ENCODE results near the gene DNAJC16. TPM values are rescaled to one million over a fixed set of nuclear protein-coding genes. Genes with fewer than 3 reads are reported as not detected.
A peak's percentile ranks its signal among the peaks of the same experiment; 100 is the strongest.

The DNAJC16 gene
- polyA plus RNA-seq, 4 donors = 1.6 to 34.0 (median 4.0) TPM

DNA sequence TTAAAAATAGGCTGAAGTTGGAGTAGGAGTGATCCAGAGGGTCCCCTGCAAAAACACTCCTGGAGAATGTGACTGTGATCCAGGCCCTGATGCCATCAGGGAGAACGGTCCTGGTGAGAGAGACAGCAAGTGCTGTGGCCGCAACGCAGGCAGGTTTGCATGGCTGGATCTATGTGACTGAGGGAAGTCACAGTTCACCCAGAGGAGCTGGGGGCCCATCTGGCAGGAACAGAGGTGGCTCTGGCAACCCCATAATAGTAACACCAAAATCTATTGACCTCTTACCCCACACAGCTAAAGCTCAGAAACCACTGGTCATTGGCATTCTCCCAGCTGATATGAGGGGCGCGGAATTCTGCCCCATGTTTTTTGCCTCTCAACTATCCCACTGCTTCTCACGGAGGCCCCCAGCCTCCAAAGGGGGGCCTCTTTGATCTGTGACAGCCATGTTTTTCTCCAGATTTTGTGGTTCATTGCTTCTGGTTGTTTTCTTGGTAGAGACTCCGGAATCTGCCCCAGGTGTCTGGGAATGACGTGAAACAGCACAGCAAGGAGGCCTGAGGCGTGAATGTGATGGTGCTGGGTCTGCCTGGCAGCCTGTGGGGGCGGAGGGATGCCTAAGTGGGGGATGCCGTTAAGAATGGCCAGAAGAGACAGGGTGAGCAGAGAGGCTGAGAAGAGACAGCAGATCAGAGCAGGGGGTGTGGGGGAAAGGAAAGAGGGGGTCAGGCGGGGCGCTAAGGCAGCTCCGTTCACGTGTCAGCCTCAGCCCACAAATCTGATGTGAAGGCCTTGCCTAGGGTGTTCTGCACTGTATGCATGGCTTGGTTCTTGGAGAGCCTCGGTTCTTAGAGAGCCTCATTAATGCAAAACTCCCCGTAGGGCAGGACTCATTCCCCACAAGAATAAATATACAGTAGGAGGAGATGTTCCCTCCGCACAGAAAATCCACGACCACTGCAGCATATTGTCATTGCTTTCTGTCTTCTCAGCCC lies 26.2 kb upstream of the DNAJC16 start:
- no peak for FAIRE-seq
- no peaks in the 10 kb centered on the region for H3K27me3 ChIP-seq (ENCODE audit: control insufficient read depth in 3 of 3, insufficient read depth in 3 of 3, low read length in 3 of 3)
- no peak for DNase-seq
- H3K4me1 ChIP-seq (ENCODE audit: control insufficient read depth in 3 of 3, insufficient read depth in 2 of 3, low read depth in 1 of 3, low read length in 2 of 3) = no peaks in the 10 kb centered on the region
- no peak overlapping the region for H3K27ac ChIP-seq (ENCODE audit: low read depth in 1 of 3, low read length in 2 of 3)
- H3K4me3 ChIP-seq (ENCODE audit: low read depth in 1 of 3, low read length in 3 of 3) = no peak overlapping the region
- H3K9me3 ChIP-seq (ENCODE audit: control insufficient read depth in 2 of 2, insufficient read depth in 1 of 2, low read depth in 1 of 2, low read length in 1 of 2) = no peaks in the 10 kb centered on the region
- WGBS, 3 donors = 81 to 89% (median 87%) methylated on average over 19 of the region's 19 CpGs
- H3K36me3 ChIP-seq (ENCODE audit: control insufficient read depth in 3 of 3, insufficient read depth in 2 of 3, low read depth in 1 of 3, low read length in 3 of 3) = peaks cover 6 to 51% (median 6%) of the 10 kb centered on the region in 3 donors

- Histone ChIP-seq H3K4me1 (ENCODE audit: control insufficient read depth in 3 of 3, insufficient read depth in 2 of 3, low read depth in 1 of 3, low read length in 2 of 3) (no peaks in the 10 kb centered on the region), H3K9me3 (ENCODE audit: control insufficient read depth in 2 of 2, insufficient read depth in 1 of 2, low read depth in 1 of 2, low read length in 1 of 2) (no peaks in the 10 kb centered on the region), H3K27me3 (ENCODE audit: control insufficient read depth in 3 of 3, insufficient read depth in 3 of 3, low read length in 3 of 3) (no peaks in the 10 kb centered on the region), H3K27ac (ENCODE audit: low read depth in 1 of 3, low read length in 2 of 3) (no peak overlapping the region), H3K4me3 (ENCODE audit: low read depth in 1 of 3, low read length in 3 of 3) (no peak overlapping the region), H3K36me3 (ENCODE audit: control insufficient read depth in 3 of 3, insufficient read depth in 2 of 3, low read depth in 1 of 3, low read length in 3 of 3) (peaks cover 6 to 59% (median 9%) of the 10 kb centered on the region in 3 donors)
- DNase-seq (peak; percentile 64 to 74), FAIRE-seq (no peak)
- WGBS, 3 donors = 53 to 62% (median 56%) methylated on average over 17 of the region's 17 CpGs
Measured at GRCh38 chr1:15501208-15502032, 25.2 kb upstream of the DNAJC16 start.

DNA sequence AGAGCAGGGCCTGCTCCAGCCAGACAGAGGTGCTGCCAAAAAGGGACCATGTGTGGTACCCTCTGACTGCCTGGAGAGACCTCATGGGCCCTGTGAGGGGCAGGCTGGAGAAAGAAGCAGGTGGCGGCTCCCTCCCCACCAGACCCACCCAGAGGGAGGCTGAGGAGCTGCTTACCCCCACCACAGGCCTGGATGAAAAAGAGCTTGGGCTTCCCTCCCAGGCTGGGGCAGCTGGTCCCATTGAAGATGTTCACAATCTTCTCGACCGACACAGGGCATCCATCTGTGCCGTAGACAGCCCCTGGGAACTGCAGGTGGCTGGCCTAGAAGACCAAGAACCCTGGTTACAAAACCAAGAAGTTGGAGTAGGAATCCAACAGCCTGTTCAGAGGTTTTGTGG lies 22.2 kb upstream of the DNAJC16 start:
- no peak overlapping the region for H3K27ac ChIP-seq (ENCODE audit: low read depth in 1 of 3, low read length in 2 of 3)
- H3K27me3 ChIP-seq (ENCODE audit: control insufficient read depth in 3 of 3, insufficient read depth in 3 of 3, low read length in 3 of 3) = no peaks in the 10 kb centered on the region
- no peaks in the 10 kb centered on the region for H3K4me1 ChIP-seq (ENCODE audit: control insufficient read depth in 3 of 3, insufficient read depth in 2 of 3, low read depth in 1 of 3, low read length in 2 of 3)
- H3K9me3 ChIP-seq (ENCODE audit: control insufficient read depth in 2 of 2, insufficient read depth in 1 of 2, low read depth in 1 of 2, low read length in 1 of 2) = no peaks in the 10 kb centered on the region
- peaks cover 6 to 71% (median 11%) of the 10 kb centered on the region in 3 donors for H3K36me3 ChIP-seq (ENCODE audit: control insufficient read depth in 3 of 3, insufficient read depth in 2 of 3, low read depth in 1 of 3, low read length in 3 of 3)
- FAIRE-seq (no peak), DNase-seq (no peak)
- H3K4me3 ChIP-seq (ENCODE audit: low read depth in 1 of 3, low read length in 3 of 3) = no peak overlapping the region
- WGBS, 3 donors = 93 to 98% (median 96%) methylated on average over 4 of the region's 4 CpGs

DNA sequence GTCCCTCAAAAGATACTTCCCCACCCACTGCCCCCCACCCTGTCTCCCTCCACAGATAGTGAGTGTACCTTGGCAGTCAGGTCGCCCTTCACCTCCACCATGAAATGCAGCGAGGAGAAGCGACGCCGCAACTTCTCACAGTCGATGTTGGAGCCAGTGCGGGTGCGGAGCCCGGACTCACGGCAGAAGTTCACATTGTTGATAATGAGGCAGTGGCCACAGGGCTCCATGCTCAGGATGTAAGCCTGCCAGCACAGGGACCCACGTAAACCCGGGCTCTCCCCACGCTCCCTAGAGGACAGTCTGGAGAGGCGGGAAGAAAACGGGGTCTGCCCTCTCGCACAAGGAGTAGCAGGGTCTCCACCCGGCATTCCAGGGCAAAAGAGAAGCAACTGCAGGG lies 19.8 kb upstream of the DNAJC16 start:
- 96 to 97% (median 97%) methylated on average over 17 of the region's 17 CpGs for WGBS, 3 donors
- H3K36me3 ChIP-seq (ENCODE audit: control insufficient read depth in 3 of 3, insufficient read depth in 2 of 3, low read depth in 1 of 3, low read length in 3 of 3) = peaks cover 6 to 69% (median 11%) of the 10 kb centered on the region in 3 donors

DNA sequence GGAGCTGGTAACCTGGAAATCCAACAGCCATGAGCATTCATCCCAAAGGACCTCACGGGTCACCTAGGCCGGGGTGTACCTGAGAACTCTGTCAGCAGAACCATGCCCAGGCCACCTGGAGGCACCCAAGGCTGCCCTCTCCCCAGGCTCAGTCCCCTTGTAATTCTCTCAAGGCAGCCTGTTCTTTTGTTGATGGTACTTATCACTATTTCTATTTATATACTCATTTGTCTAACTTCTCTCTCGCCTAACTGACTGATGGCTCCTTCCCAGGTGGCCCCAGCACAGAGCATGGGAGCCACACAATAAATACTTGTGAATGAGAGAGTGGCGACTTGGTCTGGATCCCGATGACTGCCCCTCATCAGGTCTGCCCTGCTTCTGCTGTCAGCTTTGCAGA lies 19.4 kb upstream of the DNAJC16 start:
- no peaks in the 10 kb centered on the region for H3K4me1 ChIP-seq (ENCODE audit: control insufficient read depth in 3 of 3, insufficient read depth in 2 of 3, low read depth in 1 of 3, low read length in 2 of 3)
- WGBS, 3 donors = 93 to 94% (median 94%) methylated on average over 5 of the region's 5 CpGs
- H3K9me3 ChIP-seq (ENCODE audit: control insufficient read depth in 2 of 2, insufficient read depth in 1 of 2, low read depth in 1 of 2, low read length in 1 of 2) = no peaks in the 10 kb centered on the region
- H3K27me3 ChIP-seq (ENCODE audit: control insufficient read depth in 3 of 3, insufficient read depth in 3 of 3, low read length in 3 of 3) = no peaks in the 10 kb centered on the region
- DNase-seq = no peak
- H3K36me3 ChIP-seq (ENCODE audit: control insufficient read depth in 3 of 3, insufficient read depth in 2 of 3, low read depth in 1 of 3, low read length in 3 of 3) = peaks cover 6 to 69% (median 11%) of the 10 kb centered on the region in 3 donors
- H3K27ac ChIP-seq (ENCODE audit: low read depth in 1 of 3, low read length in 2 of 3) = no peak overlapping the region
- FAIRE-seq = no peak
- H3K4me3 ChIP-seq (ENCODE audit: low read depth in 1 of 3, low read length in 3 of 3) = no peak overlapping the region

More for the DNA sequence above, 19.8 kb upstream of the DNAJC16 start:
- FAIRE-seq (no peak), DNase-seq (no peak)
- H3K27ac ChIP-seq (ENCODE audit: low read depth in 1 of 3, low read length in 2 of 3) = no peak overlapping the region
- H3K4me1 ChIP-seq (ENCODE audit: control insufficient read depth in 3 of 3, insufficient read depth in 2 of 3, low read depth in 1 of 3, low read length in 2 of 3) = no peaks in the 10 kb centered on the region
- H3K4me3 ChIP-seq (ENCODE audit: low read depth in 1 of 3, low read length in 3 of 3) = no peak overlapping the region
- H3K27me3 ChIP-seq (ENCODE audit: control insufficient read depth in 3 of 3, insufficient read depth in 3 of 3, low read length in 3 of 3) = no peaks in the 10 kb centered on the region
- H3K9me3 ChIP-seq (ENCODE audit: control insufficient read depth in 2 of 2, insufficient read depth in 1 of 2, low read depth in 1 of 2, low read length in 1 of 2) = no peaks in the 10 kb centered on the region

DNA sequence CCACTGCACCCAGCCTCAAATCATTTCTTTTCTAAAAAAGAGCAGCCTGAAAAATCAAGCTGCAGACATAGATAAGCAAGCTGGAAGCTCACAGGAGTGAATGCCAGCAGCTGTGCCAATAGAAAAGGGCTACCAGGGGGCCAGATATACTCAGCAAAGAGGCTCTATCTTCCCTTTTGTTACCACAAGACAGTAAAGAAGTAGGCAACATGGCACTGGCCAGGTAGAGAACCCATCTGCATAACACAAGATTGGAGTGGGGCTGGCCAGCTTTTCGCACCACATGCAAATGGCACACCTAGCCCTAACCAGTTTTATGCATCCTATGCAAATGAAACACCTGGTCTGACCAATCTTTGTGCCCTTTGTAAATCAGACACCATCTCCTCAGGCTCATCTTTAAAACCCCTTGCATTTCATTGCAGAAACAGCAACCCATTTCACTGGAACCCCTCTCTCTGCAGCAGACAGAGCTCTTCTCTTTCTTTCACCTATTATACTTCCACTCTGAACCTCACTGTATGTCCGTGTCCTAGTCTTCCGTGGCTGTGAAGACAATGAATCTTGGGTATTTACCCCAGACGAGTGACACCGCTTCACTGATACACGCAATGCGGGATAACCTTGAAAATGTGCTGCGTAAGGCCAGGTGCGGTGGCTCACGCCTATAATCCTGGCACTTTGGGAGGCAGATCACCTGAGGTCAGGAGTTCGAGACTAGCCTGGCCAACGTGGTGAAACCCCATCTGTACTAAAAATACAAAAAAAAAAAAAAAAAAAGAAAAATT lies 17.8 kb upstream of the DNAJC16 start:
- H3K36me3 ChIP-seq (ENCODE audit: control insufficient read depth in 3 of 3, insufficient read depth in 2 of 3, low read depth in 1 of 3, low read length in 3 of 3) = peaks cover 3 to 65% (median 9%) of the 10 kb centered on the region in 3 donors
- no peak for DNase-seq
- H3K9me3 ChIP-seq (ENCODE audit: control insufficient read depth in 2 of 2, insufficient read depth in 1 of 2, low read depth in 1 of 2, low read length in 1 of 2) = no peaks in the 10 kb centered on the region
- no peaks in the 10 kb centered on the region for H3K4me1 ChIP-seq (ENCODE audit: control insufficient read depth in 3 of 3, insufficient read depth in 2 of 3, low read depth in 1 of 3, low read length in 2 of 3)
- no peaks in the 10 kb centered on the region for H3K27me3 ChIP-seq (ENCODE audit: control insufficient read depth in 3 of 3, insufficient read depth in 3 of 3, low read length in 3 of 3)
- WGBS, 3 donors = 83 to 92% (median 88%) methylated on average over 12 of the region's 12 CpGs
- no peak overlapping the region for H3K4me3 ChIP-seq (ENCODE audit: low read depth in 1 of 3, low read length in 3 of 3)
- no peak overlapping the region for H3K27ac ChIP-seq (ENCODE audit: low read depth in 1 of 3, low read length in 2 of 3)
- no peak for FAIRE-seq

DNA sequence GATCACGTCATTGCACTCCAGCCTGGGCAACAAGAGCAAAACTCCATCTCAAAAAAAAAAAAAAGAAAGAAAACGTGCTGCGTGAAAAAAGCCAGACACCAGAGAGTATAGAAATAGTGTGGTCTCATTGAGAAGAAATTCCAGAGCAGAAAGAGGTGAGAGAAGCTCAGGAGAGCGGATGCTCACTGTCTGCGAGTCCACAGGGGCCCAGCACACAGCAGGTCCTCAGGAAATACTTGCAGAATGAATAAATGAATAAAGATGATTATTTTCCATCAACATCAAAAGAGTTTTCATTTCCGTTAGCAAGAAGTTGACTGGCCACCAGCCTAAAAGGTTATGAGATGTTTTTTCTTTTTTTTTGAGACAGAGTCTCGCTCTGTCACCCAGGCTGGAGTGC lies 17.1 kb upstream of the DNAJC16 start:
- H3K27me3 ChIP-seq (ENCODE audit: control insufficient read depth in 3 of 3, insufficient read depth in 3 of 3, low read length in 3 of 3) = no peaks in the 10 kb centered on the region
- no peak overlapping the region for H3K27ac ChIP-seq (ENCODE audit: low read depth in 1 of 3, low read length in 2 of 3)
- no peaks in the 10 kb centered on the region for H3K4me1 ChIP-seq (ENCODE audit: control insufficient read depth in 3 of 3, insufficient read depth in 2 of 3, low read depth in 1 of 3, low read length in 2 of 3)
- no peaks in the 10 kb centered on the region for H3K9me3 ChIP-seq (ENCODE audit: control insufficient read depth in 2 of 2, insufficient read depth in 1 of 2, low read depth in 1 of 2, low read length in 1 of 2)
- 80 to 89% (median 89%) methylated on average over 6 to 7 of the region's 7 CpGs for WGBS, 3 donors
- DNase-seq (no peak), FAIRE-seq (no peak)
- H3K4me3 ChIP-seq (ENCODE audit: low read depth in 1 of 3, low read length in 3 of 3) = no peak overlapping the region
- H3K36me3 ChIP-seq (ENCODE audit: control insufficient read depth in 3 of 3, insufficient read depth in 2 of 3, low read depth in 1 of 3, low read length in 3 of 3) = peaks cover 0 to 66% (median 9%) of the 10 kb centered on the region in 3 donors

Measured in small intestine (tissue), 7 donors.